Panc1 (cell line): ENCODE results near the gene CHRNA3.
"Not testable (repeated sequence)": the region's sequence is repeated elsewhere in the genome, so short reads cannot be mapped to it uniquely, and the experiment has no call there.

Experiments used
- POLR2AphosphoS5 ChIP-seq: IDR thresholded peaks from 2 replicates; pipeline ENCODE4 v1.6.1; 2012; ENCODE audit warnings: mild to moderate bottlenecking, low read depth, low read length, moderate library complexity
- SIN3A ChIP-seq: IDR thresholded peaks from 2 replicates; pipeline ENCODE4 v1.6.1; 2012; ENCODE audit warnings: low read depth, mild to moderate bottlenecking, low read length, moderate library complexity, borderline replicate concordance; ENCODE audit not compliant: insufficient read depth
- TF ChIP-seq, protein P1 (sequence below): fragments of 450-650 bp; IDR thresholded peaks from 2 replicates; pipeline ENCODE4 v1.5.1; 2017; ENCODE audit warnings: mild to moderate bottlenecking
- TF ChIP-seq, protein P2 (sequence below), 2 experiments: IDR thresholded peaks; 2 replicates each; pipeline ENCODE4 v1.6.1; 2011 to 2012; ENCODE audit warnings: low read depth in 2 of 2, control low read depth in 1 of 2, low read length in 1 of 2, mild to moderate bottlenecking in 1 of 2, moderate library complexity in 1 of 2; ENCODE audit not compliant: insufficient read depth in 1 of 2

DNA sequence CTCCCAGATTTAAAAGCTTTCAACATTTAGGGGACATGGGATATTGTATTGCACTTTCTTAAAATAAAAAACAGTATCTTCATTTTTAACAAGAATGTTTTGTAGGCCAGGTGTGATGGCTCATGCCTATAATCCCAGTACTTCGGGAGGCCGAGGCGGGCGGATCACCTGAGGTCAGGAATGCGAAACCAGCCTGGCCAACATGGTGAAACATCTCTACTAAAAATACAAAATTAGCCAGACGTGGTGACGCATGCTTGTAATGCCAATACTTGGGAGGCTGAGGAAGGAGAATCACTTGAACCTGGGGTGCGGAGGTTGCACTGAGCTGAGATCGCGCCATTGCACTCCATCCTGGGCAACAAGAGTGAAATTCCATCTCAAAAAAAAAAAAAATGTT, 60.6 kb downstream of the CHRNA3 start:
- TF ChIP-seq, protein P1, sequence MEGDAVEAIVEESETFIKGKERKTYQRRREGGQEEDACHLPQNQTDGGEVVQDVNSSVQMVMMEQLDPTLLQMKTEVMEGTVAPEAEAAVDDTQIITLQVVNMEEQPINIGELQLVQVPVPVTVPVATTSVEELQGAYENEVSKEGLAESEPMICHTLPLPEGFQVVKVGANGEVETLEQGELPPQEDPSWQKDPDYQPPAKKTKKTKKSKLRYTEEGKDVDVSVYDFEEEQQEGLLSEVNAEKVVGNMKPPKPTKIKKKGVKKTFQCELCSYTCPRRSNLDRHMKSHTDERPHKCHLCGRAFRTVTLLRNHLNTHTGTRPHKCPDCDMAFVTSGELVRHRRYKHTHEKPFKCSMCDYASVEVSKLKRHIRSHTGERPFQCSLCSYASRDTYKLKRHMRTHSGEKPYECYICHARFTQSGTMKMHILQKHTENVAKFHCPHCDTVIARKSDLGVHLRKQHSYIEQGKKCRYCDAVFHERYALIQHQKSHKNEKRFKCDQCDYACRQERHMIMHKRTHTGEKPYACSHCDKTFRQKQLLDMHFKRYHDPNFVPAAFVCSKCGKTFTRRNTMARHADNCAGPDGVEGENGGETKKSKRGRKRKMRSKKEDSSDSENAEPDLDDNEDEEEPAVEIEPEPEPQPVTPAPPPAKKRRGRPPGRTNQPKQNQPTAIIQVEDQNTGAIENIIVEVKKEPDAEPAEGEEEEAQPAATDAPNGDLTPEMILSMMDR = not testable (repeated sequence)
- not testable (repeated sequence) for TF ChIP-seq POLR2AphosphoS5, SIN3A
- TF ChIP-seq, protein P2, sequence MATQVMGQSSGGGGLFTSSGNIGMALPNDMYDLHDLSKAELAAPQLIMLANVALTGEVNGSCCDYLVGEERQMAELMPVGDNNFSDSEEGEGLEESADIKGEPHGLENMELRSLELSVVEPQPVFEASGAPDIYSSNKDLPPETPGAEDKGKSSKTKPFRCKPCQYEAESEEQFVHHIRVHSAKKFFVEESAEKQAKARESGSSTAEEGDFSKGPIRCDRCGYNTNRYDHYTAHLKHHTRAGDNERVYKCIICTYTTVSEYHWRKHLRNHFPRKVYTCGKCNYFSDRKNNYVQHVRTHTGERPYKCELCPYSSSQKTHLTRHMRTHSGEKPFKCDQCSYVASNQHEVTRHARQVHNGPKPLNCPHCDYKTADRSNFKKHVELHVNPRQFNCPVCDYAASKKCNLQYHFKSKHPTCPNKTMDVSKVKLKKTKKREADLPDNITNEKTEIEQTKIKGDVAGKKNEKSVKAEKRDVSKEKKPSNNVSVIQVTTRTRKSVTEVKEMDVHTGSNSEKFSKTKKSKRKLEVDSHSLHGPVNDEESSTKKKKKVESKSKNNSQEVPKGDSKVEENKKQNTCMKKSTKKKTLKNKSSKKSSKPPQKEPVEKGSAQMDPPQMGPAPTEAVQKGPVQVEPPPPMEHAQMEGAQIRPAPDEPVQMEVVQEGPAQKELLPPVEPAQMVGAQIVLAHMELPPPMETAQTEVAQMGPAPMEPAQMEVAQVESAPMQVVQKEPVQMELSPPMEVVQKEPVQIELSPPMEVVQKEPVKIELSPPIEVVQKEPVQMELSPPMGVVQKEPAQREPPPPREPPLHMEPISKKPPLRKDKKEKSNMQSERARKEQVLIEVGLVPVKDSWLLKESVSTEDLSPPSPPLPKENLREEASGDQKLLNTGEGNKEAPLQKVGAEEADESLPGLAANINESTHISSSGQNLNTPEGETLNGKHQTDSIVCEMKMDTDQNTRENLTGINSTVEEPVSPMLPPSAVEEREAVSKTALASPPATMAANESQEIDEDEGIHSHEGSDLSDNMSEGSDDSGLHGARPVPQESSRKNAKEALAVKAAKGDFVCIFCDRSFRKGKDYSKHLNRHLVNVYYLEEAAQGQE (IDR thresholded peaks at IDR 0.05; ENCODE audit: insufficient read depth in 1 of 2, low read depth in 2 of 2, low read length in 1 of 2) = not testable (repeated sequence)
